ENCODE measurements around the gene CLDN14.

The CLDN14 gene

DNA sequence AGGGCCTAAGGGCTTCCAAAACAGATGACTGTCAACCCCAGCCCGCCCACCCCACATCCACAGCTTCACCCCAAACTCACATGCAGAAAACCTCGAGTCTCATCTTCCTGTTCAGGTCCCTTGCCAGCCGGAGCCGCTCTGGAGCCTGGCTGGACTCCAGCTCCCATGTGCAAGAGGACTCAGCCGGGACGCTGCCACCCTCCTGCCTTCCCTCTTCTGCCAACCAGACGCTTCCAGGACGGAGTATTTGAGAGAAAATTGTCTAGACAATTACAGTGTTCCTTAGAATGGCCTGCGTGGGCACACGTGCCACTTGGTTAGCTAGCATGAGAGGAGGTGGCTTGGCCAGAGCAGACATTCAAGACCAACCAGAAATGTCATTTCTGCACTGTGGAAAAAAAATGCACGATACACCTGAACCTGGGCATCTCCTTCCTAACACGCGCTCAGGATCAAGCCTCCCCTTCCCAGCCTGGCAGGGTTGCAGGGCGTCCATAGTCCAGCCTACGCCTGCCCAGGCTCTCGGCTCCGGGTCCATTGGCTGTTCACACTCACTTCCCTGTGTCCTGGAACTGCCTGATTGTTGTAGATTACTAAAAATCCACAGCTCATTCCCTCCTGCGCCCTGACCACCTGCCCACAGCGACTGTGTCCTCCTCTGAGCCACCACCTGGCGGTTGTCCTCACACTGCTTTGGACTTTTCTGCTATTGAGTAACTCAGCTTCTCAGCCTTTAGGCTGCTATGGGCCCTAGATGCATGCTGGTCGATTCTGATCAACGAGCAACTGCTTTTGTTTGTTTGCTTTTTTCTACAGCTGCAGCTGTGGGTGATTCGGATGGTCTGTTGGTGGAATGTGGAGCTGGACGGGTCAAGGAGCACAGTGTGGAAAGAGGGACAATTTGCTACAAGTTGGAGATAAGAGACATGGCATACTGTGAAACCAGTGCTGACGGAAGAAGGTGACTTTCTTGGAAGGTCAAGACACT is at the start of gene CLDN14:
Gene CLDN14 (minus strand): TSS at position 708 of the 988 bp plus-strand sequence. CDS start 18,427 bp downstream, outside the sequence.
- peak within 1 kb of the TSS; percentile 2 for H3K27ac Mint-ChIP-seq
- no peak within 1 kb of the TSS for H3K4me3 Mint-ChIP-seq
- no peaks in the 10 kb centered on the region for H3K4me1 Mint-ChIP-seq (ENCODE audit: low read depth)
- no peaks in the 10 kb centered on the region for H3K27me3 Mint-ChIP-seq
- no peaks in the 10 kb centered on the region for H3K36me3 Mint-ChIP-seq
- H3K9me3 Mint-ChIP-seq (ENCODE audit: low read depth) = no peaks in the 10 kb centered on the region

GRCh38 chr21:36528716-36529115 is 48.8 kb upstream of the CLDN14 start:
- Mint-ChIP-seq H3K4me1 (ENCODE audit: low read depth) (no peaks in the 10 kb centered on the region), H3K27ac (no peak overlapping the region), H3K36me3 (no peaks in the 10 kb centered on the region), H3K27me3 (peaks cover 3% of the 10 kb centered on the region), H3K9me3 (ENCODE audit: low read depth) (no peaks in the 10 kb centered on the region), H3K4me3 (no peak overlapping the region)

- no peaks in the 10 kb centered on the region for H3K9me3 Mint-ChIP-seq (ENCODE audit: low read depth)
- no peaks in the 10 kb centered on the region for H3K4me1 Mint-ChIP-seq (ENCODE audit: low read depth)
- H3K27ac Mint-ChIP-seq = no peak overlapping the region
- H3K27me3 Mint-ChIP-seq = peaks cover 3% of the 10 kb centered on the region
- no peak overlapping the region for H3K4me3 Mint-ChIP-seq
- no peaks in the 10 kb centered on the region for H3K36me3 Mint-ChIP-seq
These were observed 47.4 kb upstream of the CLDN14 start for GRCh38 chr21:36527317-36527716.

DNA sequence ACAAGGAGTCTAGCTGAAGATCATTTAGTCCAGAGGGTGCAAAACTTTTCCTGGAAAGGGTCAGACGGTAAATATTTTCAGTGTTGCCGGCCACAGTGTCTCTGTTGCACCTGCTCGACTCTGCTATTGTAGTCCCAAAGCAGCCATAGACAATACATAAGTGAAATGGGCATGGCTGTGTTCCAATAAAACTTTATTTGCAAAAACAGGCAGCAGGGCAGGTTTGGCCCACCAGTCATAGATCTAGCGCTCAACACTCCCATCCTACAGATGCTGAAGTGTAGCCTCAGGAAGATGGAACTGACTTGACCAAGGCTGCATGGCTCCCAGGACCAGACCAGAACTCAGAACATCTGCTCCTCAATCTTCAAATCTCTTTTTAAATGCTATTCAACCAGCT is 46.2 kb upstream of the CLDN14 start:
- Mint-ChIP-seq H3K4me1 (ENCODE audit: low read depth) (no peaks in the 10 kb centered on the region), H3K4me3 (no peak overlapping the region), H3K36me3 (no peaks in the 10 kb centered on the region), H3K27ac (no peak overlapping the region), H3K9me3 (ENCODE audit: low read depth) (no peaks in the 10 kb centered on the region), H3K27me3 (peaks cover 3% of the 10 kb centered on the region)

- Mint-ChIP-seq H3K36me3 (peaks cover 3% of the 10 kb centered on the region), H3K27me3 (peaks cover 5% of the 10 kb centered on the region), H3K9me3 (ENCODE audit: low read depth) (no peaks in the 10 kb centered on the region), H3K4me1 (ENCODE audit: low read depth) (no peaks in the 10 kb centered on the region), H3K27ac (no peak overlapping the region), H3K4me3 (no peak overlapping the region)
These were observed 44.6 kb upstream of the CLDN14 start for GRCh38 chr21:36524477-36524876.

GRCh38 chr21:36522219-36522808 is 42.4 kb upstream of the CLDN14 start:
- no peak overlapping the region for H3K27ac Mint-ChIP-seq
- H3K27me3 Mint-ChIP-seq = peaks cover 5% of the 10 kb centered on the region
- H3K36me3 Mint-ChIP-seq = peaks cover 3% of the 10 kb centered on the region
- H3K9me3 Mint-ChIP-seq (ENCODE audit: low read depth) = no peaks in the 10 kb centered on the region
- H3K4me1 Mint-ChIP-seq (ENCODE audit: low read depth) = no peaks in the 10 kb centered on the region
- no peak overlapping the region for H3K4me3 Mint-ChIP-seq

GRCh38 chr21:36518883-36519492 is 39.1 kb upstream of the CLDN14 start:
- no peak overlapping the region for H3K4me3 Mint-ChIP-seq
- no peaks in the 10 kb centered on the region for H3K9me3 Mint-ChIP-seq (ENCODE audit: low read depth)
- peaks cover 3% of the 10 kb centered on the region for H3K36me3 Mint-ChIP-seq
- H3K27me3 Mint-ChIP-seq = peaks cover 5% of the 10 kb centered on the region
- no peaks in the 10 kb centered on the region for H3K4me1 Mint-ChIP-seq (ENCODE audit: low read depth)
- H3K27ac Mint-ChIP-seq = no peak overlapping the region

GRCh38 chr21:36517366-36518075 is 37.6 kb upstream of the CLDN14 start:
- Mint-ChIP-seq H3K4me3 (no peak overlapping the region), H3K27me3 (peaks cover 5% of the 10 kb centered on the region), H3K36me3 (peaks cover 3% of the 10 kb centered on the region), H3K9me3 (ENCODE audit: low read depth) (no peaks in the 10 kb centered on the region), H3K27ac (no peak overlapping the region), H3K4me1 (ENCODE audit: low read depth) (no peaks in the 10 kb centered on the region)

DNA sequence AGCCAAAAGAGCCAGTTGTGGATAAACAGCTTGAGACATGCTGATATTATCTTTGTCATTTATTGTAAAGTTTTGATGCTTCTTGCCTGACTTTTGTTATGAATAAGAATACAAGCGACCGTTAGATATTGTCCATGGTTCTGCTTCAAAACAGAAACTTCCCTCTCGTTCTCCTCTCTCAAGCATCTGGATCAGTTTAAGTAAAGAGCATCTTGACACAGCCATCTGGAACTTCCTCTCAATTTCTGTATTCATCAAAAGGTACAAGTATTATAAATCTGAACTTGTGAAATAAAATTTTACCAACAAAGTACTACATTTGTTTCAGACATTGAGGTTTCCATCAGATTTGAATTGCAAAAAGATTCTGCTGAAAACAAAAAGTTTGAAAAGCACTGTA is 36.4 kb upstream of the CLDN14 start:
- Mint-ChIP-seq H3K27ac (no peak overlapping the region), H3K36me3 (peaks cover 3% of the 10 kb centered on the region), H3K4me3 (no peak overlapping the region), H3K4me1 (ENCODE audit: low read depth) (peaks cover 9% of the 10 kb centered on the region), H3K27me3 (peaks cover 5% of the 10 kb centered on the region), H3K9me3 (ENCODE audit: low read depth) (no peaks in the 10 kb centered on the region)

- H3K27me3 Mint-ChIP-seq = no peaks in the 10 kb centered on the region
- H3K4me1 Mint-ChIP-seq (ENCODE audit: low read depth) = peaks cover 10% of the 10 kb centered on the region
- no peaks in the 10 kb centered on the region for H3K9me3 Mint-ChIP-seq (ENCODE audit: low read depth)
- H3K4me3 Mint-ChIP-seq = no peak overlapping the region
- no peaks in the 10 kb centered on the region for H3K36me3 Mint-ChIP-seq
- no peak overlapping the region for H3K27ac Mint-ChIP-seq
These were observed 33.5 kb upstream of the CLDN14 start for GRCh38 chr21:36513430-36513829.

DNA sequence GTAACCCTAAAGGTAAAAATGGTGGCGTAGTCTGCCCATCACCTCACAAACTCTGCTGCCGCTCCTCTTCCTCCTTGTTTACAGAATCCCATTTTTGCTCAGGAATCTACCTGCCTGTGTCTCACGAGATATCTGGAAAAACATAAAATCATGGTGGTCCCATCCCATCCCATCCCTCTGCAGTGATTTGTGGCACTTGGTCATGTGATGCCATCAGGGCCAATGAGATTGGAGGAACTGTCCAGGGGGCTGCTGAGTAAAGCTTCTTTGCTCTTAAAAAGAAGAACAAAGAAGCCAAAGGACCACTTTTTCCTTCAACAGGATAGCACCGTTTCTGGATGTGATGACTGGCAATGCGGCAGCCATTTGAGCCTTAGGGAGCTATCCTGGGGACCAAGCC is 33.0 kb upstream of the CLDN14 start:
- Mint-ChIP-seq H3K9me3 (ENCODE audit: low read depth) (no peaks in the 10 kb centered on the region), H3K36me3 (no peaks in the 10 kb centered on the region), H3K27me3 (no peaks in the 10 kb centered on the region), H3K27ac (no peak overlapping the region), H3K4me3 (no peak overlapping the region), H3K4me1 (ENCODE audit: low read depth) (peaks cover 10% of the 10 kb centered on the region)

- peaks cover 10% of the 10 kb centered on the region for H3K4me1 Mint-ChIP-seq (ENCODE audit: low read depth)
- no peak overlapping the region for H3K27ac Mint-ChIP-seq
- no peak overlapping the region for H3K4me3 Mint-ChIP-seq
These were observed 31.7 kb upstream of the CLDN14 start for GRCh38 chr21:36511484-36512220.

GRCh38 chr21:36510911-36511310 is 31.0 kb upstream of the CLDN14 start:
- Mint-ChIP-seq H3K27ac (no peak overlapping the region), H3K9me3 (ENCODE audit: low read depth) (no peaks in the 10 kb centered on the region), H3K36me3 (no peaks in the 10 kb centered on the region), H3K27me3 (no peaks in the 10 kb centered on the region), H3K4me1 (ENCODE audit: low read depth) (peaks cover 10% of the 10 kb centered on the region), H3K4me3 (no peak overlapping the region)

More at GRCh38 chr21:36511484-36512220, 31.7 kb upstream of the CLDN14 start:
- no peaks in the 10 kb centered on the region for H3K36me3 Mint-ChIP-seq
- H3K9me3 Mint-ChIP-seq (ENCODE audit: low read depth) = no peaks in the 10 kb centered on the region
- no peaks in the 10 kb centered on the region for H3K27me3 Mint-ChIP-seq

- no peaks in the 10 kb centered on the region for H3K9me3 Mint-ChIP-seq (ENCODE audit: low read depth)
- H3K36me3 Mint-ChIP-seq = no peaks in the 10 kb centered on the region
- H3K27me3 Mint-ChIP-seq = no peaks in the 10 kb centered on the region
- H3K4me3 Mint-ChIP-seq = no peak overlapping the region
- no peak overlapping the region for H3K27ac Mint-ChIP-seq
- H3K4me1 Mint-ChIP-seq (ENCODE audit: low read depth) = peaks cover 10% of the 10 kb centered on the region
These were observed 30.2 kb upstream of the CLDN14 start for GRCh38 chr21:36509973-36510664.

Data from activated naive CD8-positive, alpha-beta T cell (primary cell).